Pancreas (tissue), 10 donors: Measurements from ENCODE around the gene MTHFD1L. TPM values are rescaled to one million over a fixed set of nuclear protein-coding genes. Genes with fewer than 3 reads are reported as not detected.

Source experiments
- ATAC-seq, 4 donors: fragments of 200-7000 bp; cut with Tn5 transposase; one replicate each; pipeline versions ENCODE4 v1.8.0 to v1.9.1; 2020; ENCODE audit warnings: mild to moderate bottlenecking in 4 of 4, moderate library complexity in 4 of 4
- DNase-seq, 6 donors: peaks; one replicate each; pipeline ENCODE4 v3.0.0-alpha.2; 2020
- FAIRE-seq: peaks from 2 replicates; lab custom pipeline; 2012; peaks lifted over from hg19 to GRCh38; lab: Jason Lieb, UNC
- H3K27ac ChIP-seq, 4 donors: fragments of 200-600 bp; sonication (generic); 1 replicate in 3 of 4; 2 replicates in 1 of 4; pipeline versions ENCODE4 v1.5.0 to v1.8.0; 2020
- H3K27me3 ChIP-seq, 4 donors: fragments of 200-600 bp; one replicate each; pipeline ENCODE4 v1.8.0; 2021
- H3K36me3 ChIP-seq, 3 donors: fragments of 200-600 bp; sonication (generic) in 1 of 3; one replicate each; pipeline versions ENCODE4 v1.5.0 to v1.8.0; 2020 to 2021
- H3K4me1 ChIP-seq, 3 donors: fragments of 200-600 bp; one replicate each; pipeline ENCODE4 v1.8.0; 2021
- H3K4me3 ChIP-seq, 4 donors: fragments of 200-600 bp; sonication (generic) in 2 of 4; one replicate each; pipeline versions ENCODE4 v1.5.0 to v1.8.0; 2020 to 2021
- H3K9me3 ChIP-seq, 4 donors: fragments of 200-600 bp; one replicate each; pipeline ENCODE4 v1.8.0; 2021
- CTCF ChIP-seq, 4 donors: fragments of 200-600 bp; sonication (generic) in 3 of 4; IDR thresholded peaks; one replicate each; pipeline versions ENCODE4 v1.5.0 to v1.8.0; 2021; ENCODE audit warnings: antibody characterized with exemption in 4 of 4
- WGBS, 2 donors: extraction: QIAGEN DNeasy Blood & Tissue Kit; methylation state at CpG; one replicate each; pipeline ENCODE4 v1.1.7; 2013; 5-methylcytosine and 5-hydroxymethylcytosine counted together
- intact Hi-C, 3 donors: fragments of 100-400 bp; cut with DNase I; formaldehyde crosslinking; loops; one replicate each; pipeline versions ENCODE4 v1.11.1 to v1.14.2; 2022
- polyA plus RNA-seq, 2 donors: library from polyadenylated mRNA; stranded (reverse); fragments of 200-250 nt; gene quantifications; one replicate each; pipeline ENCODE4 v1.2.3, GENCODE V29; 2013
- total RNA-seq, 6 donors: library from RNA; stranded (reverse); fragmentation: NEBNext Ultra II Directional in 4 of 6; extraction: Animal tissue kit (Norgen Biotek cat#: 25700) in 4 of 6; gene quantifications; one replicate each; pipeline versions ENCODE4 v1.2.1 to v1.2.4, GENCODE V29; 2021 to 2023
- donor health status: healthy with polysubstance abuse.
- donor health status: DM: no; HTN: no; CAD: no; lungs with moderate emphysema.
- donor health status: DM: no; HTN: no; CAD: no.
- donor health status: control.
- donor health status: control.
- donor health status: Bipolar disorder and iron deficiency.
- donor health status: DM: yes; HTN: yes; CAD: no.
- donor health status: DM: no; HTN: no; CAD: no.
- donor health status: DM: no; HTN: no; CAD: no.
- donor health status: DM: yes; HTN: yes; CAD: no.

Gene MTHFD1L
- total and polyA plus RNA-seq, 8 donors, result 3.2 to 26.5 (median 9.0) TPM

GRCh38 chr6:150886155-150886554 is 20.7 kb downstream of the MTHFD1L start:
- peaks cover 0 to 10% (median 0%) of the 10 kb centered on the region in 3 donors for H3K36me3 ChIP-seq
- no peaks in the 10 kb centered on the region for H3K4me1 ChIP-seq
- TF ChIP-seq CTCF (IDR thresholded peaks at IDR 0.05), result no peak
- no peak for ATAC-seq
- no peak overlapping the region for H3K4me3 ChIP-seq
- WGBS, 2 donors, result 90 to 94% methylated on average over 7 of the region's 7 CpGs
- DNase-seq, result no peak
- no peak for FAIRE-seq
- H3K9me3 ChIP-seq, result no peaks in the 10 kb centered on the region
- H3K27ac ChIP-seq, result no peak overlapping the region
- intact Hi-C loops, result no loop called here
- no peaks in the 10 kb centered on the region for H3K27me3 ChIP-seq

GRCh38 chr6:150887978-150888563 is 22.6 kb downstream of the MTHFD1L start:
- peaks cover 0 to 10% (median 0%) of the 10 kb centered on the region in 3 donors for H3K36me3 ChIP-seq
- H3K27ac ChIP-seq, result no peak overlapping the region
- intact Hi-C loops, result no loop called here
- no peak for ATAC-seq
- H3K9me3 ChIP-seq, result no peaks in the 10 kb centered on the region
- 93% methylated on average over 3 of the region's 3 CpGs for WGBS, 2 donors
- TF ChIP-seq CTCF (IDR thresholded peaks at IDR 0.05), result no peak
- DNase-seq, result no peak
- no peaks in the 10 kb centered on the region for H3K27me3 ChIP-seq
- no peak for FAIRE-seq
- H3K4me1 ChIP-seq, result no peaks in the 10 kb centered on the region
- no peak overlapping the region for H3K4me3 ChIP-seq

GRCh38 chr6:150890346-150890745 is 24.8 kb downstream of the MTHFD1L start:
- no peak for ATAC-seq
- DNase-seq, result no peak
- Histone ChIP-seq H3K9me3 (no peaks in the 10 kb centered on the region), H3K27me3 (no peaks in the 10 kb centered on the region), H3K27ac (no peak overlapping the region), H3K36me3 (peaks cover 0 to 10% (median 0%) of the 10 kb centered on the region in 3 donors), H3K4me3 (no peak overlapping the region), H3K4me1 (no peaks in the 10 kb centered on the region)
- WGBS, 2 donors, result 93 to 94% methylated on average over 13 of the region's 13 CpGs
- intact Hi-C loops, result loop anchor here in 2 of 3 donors (5.0 to 10.0 kb wide), 2 partner anchors 444 to 447 kb away; no protein-coding TSS in a partner anchor
- TF ChIP-seq CTCF (IDR thresholded peaks at IDR 0.05), result no peak
- FAIRE-seq, result no peak

GRCh38 chr6:150891888-150892485 is 26.5 kb downstream of the MTHFD1L start:
- intact Hi-C loops, result loop anchor here in 2 of 3 donors (5.0 to 10.0 kb wide), 2 partner anchors 443 to 445 kb away; no protein-coding TSS in a partner anchor
- Histone ChIP-seq H3K36me3 (peaks cover 0 to 10% (median 0%) of the 10 kb centered on the region in 3 donors), H3K4me3 (no peak overlapping the region), H3K27ac (no peak overlapping the region), H3K9me3 (no peaks in the 10 kb centered on the region), H3K4me1 (no peaks in the 10 kb centered on the region), H3K27me3 (no peaks in the 10 kb centered on the region)
- ATAC-seq (peak; percentile 73 to 96 (median 94)), DNase-seq (peak in 5 of 6 donors; percentile 39 to 79 (median 49)), FAIRE-seq (peak; percentile 20)
- peak; percentile 67 to 80 (median 78) for TF ChIP-seq CTCF (IDR thresholded peaks at IDR 0.05)
- WGBS, 2 donors, result 15 to 19% methylated on average over 7 of the region's 7 CpGs
